ENCODE data around the gene TFPI. TPM values are rescaled to one million over a fixed set of nuclear protein-coding genes. Genes with fewer than 3 reads are reported as not detected.
A peak's percentile ranks its signal among the peaks of the same experiment; 100 is the strongest.

Gene TFPI
- total RNA-seq, 6 experiments from 2014 or later, result 145 to 223 (median 189) TPM

DNA sequence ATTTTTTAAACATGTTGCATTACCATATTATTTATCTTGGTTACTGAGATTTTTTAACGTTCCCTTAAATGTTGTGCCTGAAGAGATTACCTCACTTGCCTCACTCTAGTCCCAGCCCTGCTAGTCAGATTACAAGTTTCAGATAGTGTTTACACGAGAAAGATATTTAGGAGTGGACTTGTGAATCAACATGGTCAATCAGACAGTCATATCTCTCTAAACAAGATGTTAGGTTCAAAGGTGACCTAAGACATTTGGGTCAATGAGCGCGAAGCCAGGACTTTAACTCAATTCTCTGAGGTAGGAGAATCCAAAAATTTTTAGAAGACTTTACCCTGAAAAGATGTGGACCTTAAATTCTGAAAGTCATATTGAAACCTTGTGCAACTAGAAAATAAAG lies 91.4 kb downstream of the TFPI start:
- DNase-seq (no peak), ATAC-seq (peak; percentile 63 to 89 (median 80))
- WGBS (ENCODE audit: insufficient coverage, low coverage, low lambda C conversion rate, missing lambda C conversion rate), result 17% methylated on average over 4 of the region's 4 CpGs
- Histone ChIP-seq H3K27ac (no peak overlapping the region), H3K9me3 (no peaks in the 10 kb centered on the region), H3K4me1 (peaks cover 0 to 8% (median 0%) of the 10 kb centered on the region in 4 donors), H3K36me3 (peaks cover 0 to 14% (median 0%) of the 10 kb centered on the region in 4 donors), H3K4me3 (no peak overlapping the region), H3K27me3 (no peaks in the 10 kb centered on the region)
- TF ChIP-seq POLR2A (IDR thresholded peaks at IDR 0.05) (no peak), CTCF (IDR thresholded peaks at IDR 0.05) (no peak)
- intact Hi-C loops (cut with DNase I), result no loop called here

- no peak for DNase-seq
- H3K9me3 ChIP-seq, result no peaks in the 10 kb centered on the region
- H3K36me3 ChIP-seq, result peaks cover 0 to 7% (median 0%) of the 10 kb centered on the region in 4 donors
- 63% methylated on average over 19 of the region's 28 CpGs for WGBS (ENCODE audit: insufficient coverage, low coverage, low lambda C conversion rate, missing lambda C conversion rate)
- H3K4me3 ChIP-seq, result peak overlapping the region in 2 of 3 donors; percentile 21 to 32
- peaks cover 0 to 8% (median 0%) of the 10 kb centered on the region in 4 donors for H3K4me1 ChIP-seq
- no peak overlapping the region for H3K27ac ChIP-seq
- peak; percentile 58 to 89 (median 68) for ATAC-seq
- H3K27me3 ChIP-seq, result no peaks in the 10 kb centered on the region
- intact Hi-C loops (cut with DNase I), result no loop called here
- no peak for TF ChIP-seq POLR2A (IDR thresholded peaks at IDR 0.05)
- TF ChIP-seq CTCF (IDR thresholded peaks at IDR 0.05), result no peak
Observed at GRCh38 chr2:187461294-187462261, 92.7 kb downstream of the TFPI start.

DNA sequence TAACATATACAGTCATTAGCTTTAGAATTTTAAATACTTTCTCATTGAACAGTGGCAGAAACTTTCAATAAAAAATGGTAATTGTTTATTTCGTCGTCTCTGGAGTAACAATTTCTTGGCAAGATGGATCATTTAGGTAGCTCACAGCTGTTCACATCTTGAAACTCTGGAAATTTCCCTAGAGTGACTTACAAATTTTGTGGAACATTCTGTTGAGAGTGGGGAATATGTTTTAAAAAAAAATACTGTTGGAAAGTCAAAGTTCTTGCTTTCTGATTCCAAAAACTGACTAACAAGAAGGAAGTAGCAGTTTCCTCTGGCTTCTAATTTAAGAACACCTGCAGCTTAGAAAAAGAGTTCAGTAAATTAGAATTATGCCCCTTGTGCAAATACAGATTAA lies 95.0 kb downstream of the TFPI start:
- DNase-seq (no peak), ATAC-seq (no peak)
- WGBS (ENCODE audit: insufficient coverage, low coverage, low lambda C conversion rate, missing lambda C conversion rate), result 61% methylated on average over 2 of the region's 2 CpGs
- H3K27ac ChIP-seq, result no peak overlapping the region
- no peak overlapping the region for H3K4me3 ChIP-seq
- intact Hi-C loops (cut with DNase I), result loop anchor here in 1 of 2 donors (10.0 kb wide), 1 partner anchor 594 kb away; no protein-coding TSS in a partner anchor
- H3K27me3 ChIP-seq, result no peaks in the 10 kb centered on the region
- no peaks in the 10 kb centered on the region for H3K36me3 ChIP-seq
- no peaks in the 10 kb centered on the region for H3K9me3 ChIP-seq
- TF ChIP-seq CTCF (IDR thresholded peaks at IDR 0.05) (no peak), POLR2A (IDR thresholded peaks at IDR 0.05) (no peak)
- H3K4me1 ChIP-seq, result peaks cover 0 to 8% (median 0%) of the 10 kb centered on the region in 4 donors

DNA sequence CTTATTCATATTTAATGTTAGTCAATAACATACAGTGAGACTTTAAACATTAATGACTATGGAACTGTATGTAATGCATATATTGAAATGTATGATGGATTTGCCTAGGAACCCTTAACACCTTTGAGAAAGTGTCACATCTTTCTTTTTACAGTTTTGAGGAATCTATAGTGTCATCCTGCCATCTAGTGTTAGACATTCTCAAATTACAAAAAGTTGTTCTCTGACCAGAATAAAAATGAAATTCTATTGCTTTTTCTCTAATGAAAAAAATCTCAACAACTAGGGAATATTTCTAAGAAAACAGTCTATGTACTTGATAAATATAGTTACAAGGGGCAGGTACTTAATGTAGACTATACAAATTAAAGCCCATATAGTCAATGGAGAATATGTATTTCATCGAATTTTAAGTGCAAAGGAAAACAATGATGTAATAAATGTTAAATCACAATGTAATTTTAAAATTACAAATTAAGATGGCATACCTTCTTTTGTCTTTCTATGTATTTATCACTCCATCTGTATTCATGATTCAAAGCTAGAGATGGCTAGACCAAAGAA lies 101.1 kb downstream of the TFPI start:
- Histone ChIP-seq H3K27ac (no peak overlapping the region), H3K4me3 (no peak overlapping the region), H3K9me3 (no peaks in the 10 kb centered on the region), H3K4me1 (no peaks in the 10 kb centered on the region), H3K27me3 (no peaks in the 10 kb centered on the region), H3K36me3 (no peaks in the 10 kb centered on the region)
- 69% methylated on average over 1 of the region's 1 CpG for WGBS (ENCODE audit: insufficient coverage, low coverage, low lambda C conversion rate, missing lambda C conversion rate)
- intact Hi-C loops (cut with DNase I), result loop anchor here in 1 of 2 donors (10.0 kb wide), 1 partner anchor 588 kb away; no protein-coding TSS in a partner anchor
- ATAC-seq (peak; percentile 38 to 56 (median 53)), DNase-seq (no peak)
- TF ChIP-seq CTCF (IDR thresholded peaks at IDR 0.05) (peak; percentile 42 to 57 (median 51)), POLR2A (IDR thresholded peaks at IDR 0.05) (no peak)
